GM15510 (cell line): ENCODE data around the gene PIAS1.

Experiments
- POLR2A ChIP-seq: IDR thresholded peaks from 3 replicates; pipeline ENCODE4 v1.6.1; 2011; ENCODE audit warnings: borderline replicate concordance; ENCODE audit not compliant: insufficient read length; ENCODE audit errors: extremely low read depth

PIAS1 gene

DNA sequence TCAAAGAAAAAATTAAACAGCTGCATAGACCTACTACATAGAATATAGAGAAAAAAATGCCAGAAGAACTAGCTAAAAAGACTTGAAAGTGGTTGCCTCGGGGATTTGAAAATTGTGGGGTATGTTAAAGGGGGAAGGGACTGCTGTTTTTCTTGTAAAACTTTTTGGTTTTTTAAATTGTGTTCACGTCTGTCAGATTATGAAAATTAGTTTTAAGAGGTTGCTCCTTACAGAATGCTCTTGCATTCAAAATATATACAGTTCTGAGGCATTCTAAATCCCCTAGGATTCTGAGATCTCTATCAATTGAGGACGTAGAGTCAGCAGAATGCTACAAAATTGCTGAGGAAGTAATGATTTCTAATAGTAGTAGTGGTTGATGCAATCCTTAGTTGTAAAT, 28.6 kb downstream of the PIAS1 start:
- TF ChIP-seq POLR2A = no peak

DNA sequence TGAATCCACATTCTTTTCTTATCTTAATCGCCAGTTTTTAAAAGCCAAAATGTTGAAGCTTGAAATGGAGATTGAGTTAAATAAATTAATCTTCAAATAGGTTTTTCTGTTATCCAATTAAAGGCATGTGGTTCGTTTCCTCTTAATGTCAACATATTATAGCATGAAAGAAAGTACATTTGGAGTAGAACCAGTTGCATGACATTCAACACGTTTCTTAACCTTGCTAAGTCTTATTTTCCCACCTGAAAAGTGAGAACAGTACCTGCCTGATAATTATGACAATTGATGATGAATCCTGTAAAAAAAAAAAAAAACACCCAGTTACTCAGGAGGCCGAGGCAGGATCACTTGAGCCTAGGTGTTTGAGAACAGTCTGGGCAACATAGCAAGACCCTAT, 29.3 kb downstream of the PIAS1 start:
- TF ChIP-seq POLR2A = no peak

DNA sequence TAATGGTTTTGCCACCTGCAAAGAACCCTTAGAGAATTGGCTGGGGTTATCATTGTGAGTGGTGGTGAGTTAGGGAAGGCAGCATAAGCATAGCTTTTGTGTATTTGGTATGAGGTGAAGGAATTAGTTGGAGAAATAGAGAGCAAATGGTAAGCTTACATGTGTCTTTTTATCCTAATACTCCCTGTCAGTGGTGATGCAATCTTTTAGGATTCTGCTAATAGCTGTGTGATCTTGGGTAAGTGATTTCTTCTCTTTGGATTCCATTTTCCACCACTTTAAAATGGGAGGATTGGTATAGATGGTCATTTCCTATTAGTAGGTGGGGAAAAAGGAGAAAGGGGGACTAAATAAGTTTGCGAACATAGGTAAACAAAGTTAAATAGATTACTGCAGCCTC, 30.9 kb downstream of the PIAS1 start:
- TF ChIP-seq POLR2A = no peak

DNA sequence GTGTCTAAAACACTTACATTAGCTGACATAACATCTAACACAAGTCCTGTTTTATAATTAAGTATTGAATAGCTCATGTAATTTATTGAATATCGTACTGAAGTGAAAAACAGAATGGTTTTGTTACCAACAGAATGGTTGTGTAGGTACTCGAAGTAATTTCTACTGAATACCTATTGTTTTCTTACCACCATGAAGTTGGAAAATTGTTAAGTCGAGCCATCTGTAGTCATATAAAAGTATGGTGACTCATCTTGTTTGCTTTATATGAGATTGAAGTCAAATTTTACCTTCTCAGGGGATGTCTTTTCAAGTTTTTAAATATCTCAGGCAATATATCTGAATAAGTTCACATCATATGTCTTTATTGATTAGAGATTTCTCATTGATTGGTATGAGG, 37.6 kb downstream of the PIAS1 start:
- no peak for TF ChIP-seq POLR2A

DNA sequence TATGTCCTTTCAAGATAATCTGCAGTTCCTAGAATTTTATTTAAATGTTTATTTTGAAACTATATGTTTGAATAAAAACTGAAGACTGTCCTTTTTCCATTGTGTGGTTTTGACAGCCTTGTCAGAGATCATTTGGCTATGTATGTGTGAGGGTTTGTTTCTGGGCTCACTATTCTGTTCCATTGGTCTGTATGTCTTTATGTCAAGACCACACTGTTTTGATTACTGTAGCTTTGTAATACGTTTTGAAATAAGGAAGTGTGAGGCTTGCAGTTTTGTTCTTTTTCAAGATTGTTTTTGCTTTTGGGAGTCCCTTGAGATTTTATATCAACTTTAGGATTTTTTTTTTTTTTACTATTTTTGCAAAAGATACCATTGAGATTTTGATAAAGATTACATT, 42.0 kb downstream of the PIAS1 start:
- no peak for TF ChIP-seq POLR2A

DNA sequence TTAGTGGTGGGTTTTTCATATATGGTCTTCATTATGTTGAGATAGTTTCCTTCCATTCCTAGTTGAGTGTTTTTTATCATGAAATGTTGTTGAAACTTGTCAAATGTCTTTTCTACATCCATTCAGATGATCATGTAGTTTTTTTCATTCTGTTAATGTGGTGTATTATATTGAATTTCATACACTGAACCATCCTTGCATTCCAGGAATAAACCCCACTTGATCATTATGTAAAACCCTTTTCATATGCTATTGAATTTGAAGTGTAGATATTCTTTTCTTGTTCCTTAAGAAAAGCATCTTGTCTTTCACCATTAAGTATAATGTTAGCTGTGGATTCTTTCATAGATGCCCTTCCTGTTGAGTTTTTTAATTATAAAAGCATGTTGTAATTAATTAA, 42.9 kb downstream of the PIAS1 start:
- no peak for TF ChIP-seq POLR2A

DNA sequence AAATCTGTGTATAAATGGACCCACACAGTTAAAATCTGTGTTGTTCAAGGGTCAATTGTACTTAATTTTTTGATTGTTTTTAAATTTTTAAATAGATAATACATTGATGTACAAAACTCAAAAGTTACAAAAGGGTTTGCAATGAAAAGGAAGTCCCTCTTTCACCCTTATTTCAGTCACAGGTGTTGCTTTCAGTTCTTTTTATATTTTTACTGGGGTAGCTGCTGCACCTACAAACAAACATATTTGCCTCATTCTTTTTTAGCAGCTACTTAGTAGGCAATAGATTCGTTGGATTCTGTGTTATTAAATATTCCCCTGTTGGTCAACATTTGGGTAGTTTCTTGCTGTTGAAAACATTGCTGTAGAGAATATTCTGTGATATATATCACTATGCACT, 44.4 kb downstream of the PIAS1 start:
- TF ChIP-seq POLR2A = no peak

DNA sequence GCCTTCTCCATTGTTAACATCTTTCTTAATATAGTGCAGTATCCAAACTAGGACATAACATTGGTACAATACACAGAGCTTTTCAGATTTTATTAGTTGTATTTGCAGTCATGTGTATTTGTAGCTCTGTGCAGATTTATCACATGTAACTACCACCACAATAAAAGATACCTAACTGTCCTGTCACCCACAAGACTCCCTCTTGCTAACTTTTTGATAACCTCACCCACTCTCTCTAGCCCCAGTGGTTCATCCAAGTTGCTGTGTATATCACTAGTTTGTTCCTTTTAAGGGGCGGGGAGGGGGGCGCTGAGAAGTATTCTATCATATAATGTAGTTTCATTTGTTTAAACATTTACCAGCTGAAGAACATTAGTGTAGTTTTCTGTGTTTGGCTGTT, 46.1 kb downstream of the PIAS1 start:
- no peak for TF ChIP-seq POLR2A

DNA sequence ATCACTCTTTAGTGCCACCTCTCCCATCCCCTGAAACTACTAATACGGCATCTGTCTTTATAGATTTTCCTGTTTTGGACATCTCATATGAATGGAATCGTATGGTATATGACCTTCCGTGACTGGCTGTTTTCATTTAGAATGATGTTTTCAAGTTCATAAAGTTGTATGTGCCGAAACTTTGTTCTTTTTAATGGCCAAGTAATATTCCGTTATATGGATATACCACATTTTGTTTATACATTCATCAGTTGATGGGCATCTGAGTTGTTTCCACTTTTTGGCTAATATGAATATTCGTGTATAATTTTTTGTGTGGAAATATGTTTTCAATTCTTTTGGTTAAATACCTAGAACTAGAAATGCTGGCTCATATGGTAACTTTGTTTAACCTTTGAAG, 49.5 kb downstream of the PIAS1 start:
- TF ChIP-seq POLR2A = no peak

DNA sequence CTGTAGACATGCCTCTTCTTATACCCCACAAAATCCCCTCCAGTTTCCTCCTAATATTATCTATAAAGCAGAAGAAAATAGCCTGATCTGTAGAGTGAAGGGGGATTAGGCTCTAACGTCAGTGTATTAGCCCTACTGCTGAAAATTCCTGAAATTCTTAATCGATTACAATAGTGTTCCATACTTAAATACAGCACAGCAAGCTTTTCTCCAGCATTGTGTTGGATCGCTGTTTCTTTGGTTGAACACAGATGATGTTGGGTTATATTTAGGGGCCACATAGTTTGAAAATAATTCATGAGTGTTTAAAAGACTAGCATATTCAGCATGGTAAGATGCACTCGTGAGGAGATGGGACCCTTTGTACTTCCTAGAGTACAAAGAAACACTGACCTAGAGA, 52.5 kb downstream of the PIAS1 start:
- no peak for TF ChIP-seq POLR2A

DNA sequence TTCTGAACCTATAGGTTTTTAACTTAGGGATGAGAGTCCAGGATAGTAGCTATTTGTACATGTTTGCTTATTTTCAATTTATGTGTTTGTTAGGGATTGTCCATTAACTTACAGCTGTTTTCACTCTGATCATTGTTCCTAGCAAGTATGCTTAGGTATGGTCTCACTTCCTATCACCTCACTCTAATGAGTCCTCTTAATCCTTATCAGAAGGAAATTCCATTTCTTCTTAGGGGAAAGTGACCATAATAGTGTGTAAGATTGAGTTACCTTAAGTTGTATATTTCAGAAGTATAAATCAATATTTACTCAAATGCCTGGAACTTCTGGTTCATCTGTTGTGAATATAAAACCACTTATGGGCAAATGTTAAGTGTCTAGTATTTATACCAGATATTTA, 53.0 kb downstream of the PIAS1 start:
- TF ChIP-seq POLR2A = no peak

DNA sequence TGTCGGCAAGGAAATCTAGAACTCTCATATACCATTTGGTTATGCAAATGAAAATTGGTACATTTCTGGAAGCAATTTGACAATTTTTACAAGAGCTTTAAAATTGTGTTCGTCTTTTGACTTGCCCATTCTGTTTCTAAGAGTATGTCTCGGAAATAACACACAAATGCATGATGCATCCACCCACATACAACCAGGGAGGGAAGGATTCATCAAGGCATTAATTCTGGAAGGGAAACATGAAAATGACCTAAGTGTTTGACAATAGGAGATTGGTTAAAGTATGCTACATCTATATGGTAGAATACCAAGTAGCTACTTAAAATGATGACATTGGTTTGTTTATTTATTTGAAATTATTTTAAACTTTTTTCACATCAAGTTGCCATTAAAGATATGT, 58.6 kb downstream of the PIAS1 start:
- TF ChIP-seq POLR2A = no peak

DNA sequence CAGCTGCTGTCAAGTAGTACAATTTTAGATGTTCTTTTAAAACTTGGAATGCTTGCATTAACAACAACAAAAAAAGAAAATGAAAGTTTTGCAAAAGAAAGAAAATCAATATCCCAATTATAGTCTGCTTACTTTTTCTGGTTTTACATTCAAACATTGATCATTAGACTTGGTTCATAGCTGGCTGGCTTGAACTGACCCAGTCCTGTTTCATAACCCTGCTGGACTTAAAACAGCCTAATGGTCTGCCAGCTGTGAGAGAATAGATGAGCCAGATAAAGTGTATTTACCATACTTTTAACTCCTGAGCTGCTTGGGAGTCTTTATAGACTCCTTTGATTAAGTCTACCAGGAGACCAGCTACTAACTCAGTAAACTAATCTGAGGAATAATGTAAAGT, 59.2 kb downstream of the PIAS1 start:
- TF ChIP-seq POLR2A = no peak

DNA sequence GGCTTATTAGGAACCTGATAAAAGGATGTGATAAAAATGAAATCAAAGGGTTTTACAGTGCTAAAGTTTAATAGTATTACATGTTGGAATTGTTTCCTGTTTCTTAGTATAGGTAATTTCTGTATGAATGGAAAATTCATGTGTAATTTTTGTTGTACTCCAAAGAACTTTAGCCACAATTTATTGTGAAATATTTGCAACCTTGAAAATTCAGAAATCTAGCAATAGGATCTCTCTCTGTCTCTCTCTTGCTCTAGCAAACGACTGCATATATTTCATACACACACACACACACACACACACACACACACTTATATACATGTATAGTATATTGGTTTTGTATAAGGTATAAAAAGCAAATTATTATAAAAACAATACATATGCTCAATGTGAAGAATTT, 59.6 kb downstream of the PIAS1 start:
- no peak for TF ChIP-seq POLR2A

DNA sequence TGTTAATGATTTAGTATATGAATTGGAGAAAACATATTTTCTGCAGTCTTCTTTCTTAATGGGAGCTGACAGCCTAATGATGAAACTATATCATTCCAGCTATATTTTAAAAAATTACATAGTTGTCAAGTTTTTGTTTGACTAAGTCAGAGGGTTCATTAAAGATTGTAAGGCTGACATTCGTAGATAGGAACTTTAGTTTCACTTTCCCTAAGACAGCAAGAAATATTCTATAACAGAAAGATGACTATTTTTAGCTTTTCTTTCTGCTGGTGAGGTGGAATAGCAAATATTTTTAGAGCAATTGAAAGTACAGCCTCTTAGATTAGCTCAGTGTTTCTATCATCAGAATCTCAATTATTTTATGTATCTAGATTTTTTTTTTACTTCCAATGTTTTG, 60.2 kb downstream of the PIAS1 start:
- no peak for TF ChIP-seq POLR2A

DNA sequence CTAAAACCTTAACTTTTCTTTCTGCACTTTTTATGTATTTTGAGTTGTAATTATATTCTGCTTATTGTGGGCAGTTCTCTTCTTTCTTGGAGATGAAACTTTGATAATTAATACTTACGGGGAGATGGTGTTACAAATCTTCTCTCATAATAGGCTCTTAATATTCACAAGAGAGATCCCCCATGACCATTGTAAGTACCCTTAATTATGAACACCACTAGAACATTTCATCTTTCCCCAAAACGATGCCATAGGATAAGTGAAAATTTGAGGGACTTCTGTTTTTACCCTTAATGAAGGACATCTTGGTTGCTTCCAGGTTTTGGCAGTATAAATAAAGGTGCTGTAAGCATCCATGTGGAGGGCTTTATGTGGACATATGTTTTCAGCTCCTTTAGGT, 60.7 kb downstream of the PIAS1 start:
- no peak for TF ChIP-seq POLR2A

DNA sequence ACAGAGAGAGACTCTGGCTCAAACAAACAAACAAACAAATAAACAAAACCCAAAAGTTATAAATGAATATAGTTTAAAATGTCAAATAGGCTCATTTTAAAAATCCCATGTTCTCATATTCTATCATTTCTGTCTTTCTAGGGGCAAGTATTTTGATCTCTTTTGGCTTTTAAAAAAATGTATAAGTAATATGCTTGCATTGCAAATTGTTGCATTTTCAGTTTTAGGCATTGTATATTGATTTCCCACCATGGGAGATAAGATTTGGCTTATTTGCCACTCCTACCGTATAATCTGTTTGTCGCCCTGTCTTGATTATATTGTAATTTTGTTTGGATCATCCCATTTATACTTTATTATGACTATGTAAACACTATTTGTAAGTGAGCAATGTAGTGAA, 70.6 kb downstream of the PIAS1 start:
- no peak for TF ChIP-seq POLR2A
